ENCODE measurements around the gene TEDC2.

- no peak for TF ChIP-seq POLR2A (IDR thresholded peaks at IDR 0.05)
- no peak for TF ChIP-seq CTCF (IDR thresholded peaks at IDR 0.05)
- TF ChIP-seq POLR2AphosphoS5 (IDR thresholded peaks at IDR 0.05; ENCODE audit: insufficient read depth in 1 of 2, low read depth in 1 of 2) = no peak
Measured at GRCh38 chr16:2482249-2482648, 22.3 kb downstream of the TEDC2 start.

Data from vagina (tissue), 2 donors.